Measurements from ENCODE around the gene PITPNB.

- no peak for TF ChIP-seq CTCF (IDR thresholded peaks at IDR 0.05)
- TF ChIP-seq POLR2A (IDR thresholded peaks at IDR 0.05) = no peak
- peak; percentile 82 to 85 for TF ChIP-seq EP300 (IDR thresholded peaks at IDR 0.05)
Measured at GRCh38 chr22:27866135-27867084, 52.6 kb downstream of the PITPNB start.
